GM12873 (cell line): ENCODE measurements around the gene CSTPP1.

Experiments
- CTCF ChIP-seq: IDR thresholded peaks from 2 replicates; pipeline ENCODE4 v1.5.1; 2012; ENCODE audit warnings: low read depth, mild to moderate bottlenecking, moderate library complexity, low read length, control low read depth; ENCODE audit not compliant: insufficient read depth; ENCODE audit errors: missing control alignments

CSTPP1 gene

GRCh38 chr11:46913484-46913883 lies 23.1 kb upstream of the CSTPP1 start:
- TF ChIP-seq CTCF = no peak

DNA sequence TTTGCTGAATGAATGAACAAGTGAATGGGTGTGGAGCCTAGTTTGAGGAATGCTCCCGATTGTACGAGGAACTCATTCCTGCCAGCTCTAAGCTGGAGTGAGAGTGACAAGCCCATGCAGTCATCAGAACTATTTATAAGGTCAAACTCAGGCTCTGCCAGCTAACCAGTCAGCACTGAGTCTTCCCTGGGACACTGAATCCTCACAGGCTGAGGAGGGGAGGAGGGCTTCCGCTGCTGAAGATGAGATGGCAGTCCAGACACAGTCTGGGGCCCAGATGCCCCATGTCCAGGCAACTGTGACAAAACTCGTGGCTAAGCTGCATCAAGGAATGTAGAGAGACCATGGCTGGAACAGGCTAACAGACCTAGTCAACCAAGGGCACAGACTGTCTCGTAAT lies 22.2 kb upstream of the CSTPP1 start:
- TF ChIP-seq CTCF = no peak

GRCh38 chr11:46914910-46915309 lies 21.7 kb upstream of the CSTPP1 start:
- TF ChIP-seq CTCF = no peak

- TF ChIP-seq CTCF = peak; percentile 9
Measured at GRCh38 chr11:46916286-46917108, 20.1 kb upstream of the CSTPP1 start.

- TF ChIP-seq CTCF = no peak
Measured at GRCh38 chr11:46917109-46917761, 19.3 kb upstream of the CSTPP1 start.

- TF ChIP-seq CTCF = no peak
Measured at GRCh38 chr11:46917762-46918082, 18.8 kb upstream of the CSTPP1 start.

DNA sequence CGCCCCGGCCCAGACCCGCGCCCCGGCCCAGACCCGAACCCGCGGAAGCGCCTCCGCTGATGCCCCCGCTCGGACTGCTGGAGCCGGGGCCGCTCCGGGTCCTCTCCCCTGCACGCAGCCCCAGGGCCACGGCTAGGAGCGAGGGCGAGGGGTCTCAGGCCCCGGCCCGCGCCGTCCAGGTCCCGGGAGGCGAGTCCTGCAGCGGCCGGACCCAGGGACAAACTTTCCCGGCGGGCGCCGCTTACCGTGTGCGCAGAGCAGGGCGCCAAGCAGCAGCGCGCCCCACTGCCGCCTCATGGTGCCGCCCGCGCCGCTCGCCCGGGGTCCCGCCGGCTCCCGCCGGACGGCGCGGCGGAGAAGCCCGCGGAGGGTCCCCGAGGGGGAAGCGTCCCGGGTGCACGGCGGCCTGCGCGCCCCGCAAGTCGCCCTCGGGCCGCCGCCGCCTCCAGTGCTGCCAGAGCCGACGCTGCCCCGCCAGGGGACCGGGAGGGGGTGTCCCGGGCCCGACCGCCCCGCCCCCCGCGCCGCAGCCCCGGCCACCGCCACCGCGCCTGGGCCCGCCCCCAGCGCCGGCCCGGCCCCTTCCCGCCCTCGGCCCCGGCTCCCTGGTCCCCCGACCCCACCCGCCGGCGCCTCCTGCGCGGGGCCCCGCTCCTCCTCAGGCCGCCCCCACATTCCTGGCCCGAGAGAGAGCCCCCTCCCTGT lies 18.3 kb upstream of the CSTPP1 start, which contains the start of gene LRP4:
TSS of gene LRP4 (minus strand) at position 468 of the 705 bp plus-strand sequence. CDS start at position 297, 171 bp downstream.
- TF ChIP-seq CTCF = no peak
